Mesodermal cell (in vitro differentiated cells): Measurements from ENCODE around the gene TIMP3.

Experiments
- H3K27ac ChIP-seq: 2 replicates; pipeline ENCODE4 v1.7.0; 2013; ENCODE audit warnings: mild to moderate bottlenecking, low read depth, low read length, moderate library complexity; ENCODE audit not compliant: severe bottlenecking
- H3K36me3 ChIP-seq: 2 replicates; pipeline ENCODE4 v1.7.1; 2013; ENCODE audit warnings: mild to moderate bottlenecking, low read length, moderate library complexity; ENCODE audit not compliant: control insufficient read depth, insufficient read depth
- H3K4me1 ChIP-seq: one replicate; pipeline ENCODE4 v1.7.1; 2013; ENCODE audit warnings: mild to moderate bottlenecking, low read length; ENCODE audit not compliant: insufficient read depth, control insufficient read depth, poor library complexity, severe bottlenecking
- H3K4me3 ChIP-seq: 2 replicates; pipeline ENCODE4 v1.7.0; 2013; ENCODE audit warnings: low read length, control low read depth, mild to moderate bottlenecking; ENCODE audit not compliant: insufficient read depth, poor library complexity, severe bottlenecking; ENCODE audit errors: extremely low read depth
- H3K9me3 ChIP-seq: 2 replicates; pipeline ENCODE4 v1.7.1; 2013; ENCODE audit warnings: mild to moderate bottlenecking, low read length, moderate library complexity; ENCODE audit not compliant: control insufficient read depth
- WGBS, 2 experiments: methylation state at CpG; one replicate each; pipeline ENCODE4 v1.1.5; 2013; ENCODE audit warnings: missing lambda C conversion rate in 2 of 2; ENCODE audit not compliant: insufficient coverage in 2 of 2; 5-methylcytosine and 5-hydroxymethylcytosine counted together

Gene TIMP3

GRCh38 chr22:32846780-32847491 lies 45.4 kb downstream of the TIMP3 start:
- Histone ChIP-seq H3K4me3 (no peak overlapping the region), H3K27ac (no peak overlapping the region), H3K4me1 (peaks cover 3% of the 10 kb centered on the region), H3K36me3 (peaks cover 54% of the 10 kb centered on the region), H3K9me3 (no peaks in the 10 kb centered on the region)
- WGBS, 2 experiments = 95% methylated on average over 11 of the region's 14 CpGs

GRCh38 chr22:32848226-32848625 lies 46.7 kb downstream of the TIMP3 start:
- no peak overlapping the region for H3K4me3 ChIP-seq
- no peak overlapping the region for H3K27ac ChIP-seq
- peaks cover 55% of the 10 kb centered on the region for H3K36me3 ChIP-seq
- WGBS, 2 experiments = 40% methylated on average over 1 of the region's 1 CpG; no CpG with 5 or more reads in 1 of the 2 experiments
- H3K4me1 ChIP-seq = no peaks in the 10 kb centered on the region
- no peaks in the 10 kb centered on the region for H3K9me3 ChIP-seq

- H3K4me3 ChIP-seq = no peak overlapping the region
- H3K4me1 ChIP-seq = no peaks in the 10 kb centered on the region
- H3K36me3 ChIP-seq = peaks cover 63% of the 10 kb centered on the region
- 100% methylated on average over 1 to 3 of the region's 4 CpGs for WGBS, 2 experiments
- H3K27ac ChIP-seq = no peak overlapping the region
- H3K9me3 ChIP-seq = no peaks in the 10 kb centered on the region
Observed at GRCh38 chr22:32849501-32849900, 48.0 kb downstream of the TIMP3 start.

- WGBS, 2 experiments = 80 to 92% methylated on average over 1 to 2 of the region's 3 CpGs
- Histone ChIP-seq H3K27ac (no peak overlapping the region), H3K4me3 (no peak overlapping the region), H3K9me3 (no peaks in the 10 kb centered on the region), H3K4me1 (no peaks in the 10 kb centered on the region), H3K36me3 (peaks cover 69% of the 10 kb centered on the region)
Observed at GRCh38 chr22:32850157-32850556, 48.7 kb downstream of the TIMP3 start.

GRCh38 chr22:32850591-32851517 lies 49.3 kb downstream of the TIMP3 start:
- H3K36me3 ChIP-seq = peaks cover 71% of the 10 kb centered on the region
- no peaks in the 10 kb centered on the region for H3K9me3 ChIP-seq
- H3K4me3 ChIP-seq = no peak overlapping the region
- no peak overlapping the region for H3K27ac ChIP-seq
- H3K4me1 ChIP-seq = no peaks in the 10 kb centered on the region
- 93 to 99% methylated on average over 7 of the region's 11 CpGs for WGBS, 2 experiments

GRCh38 chr22:32852395-32853251 lies 51.1 kb downstream of the TIMP3 start:
- no peaks in the 10 kb centered on the region for H3K4me1 ChIP-seq
- WGBS, 2 experiments = 83 to 92% methylated on average over 5 to 7 of the region's 10 CpGs
- H3K9me3 ChIP-seq = no peaks in the 10 kb centered on the region
- peaks cover 73% of the 10 kb centered on the region for H3K36me3 ChIP-seq
- no peak overlapping the region for H3K27ac ChIP-seq
- no peak overlapping the region for H3K4me3 ChIP-seq

- no peak overlapping the region for H3K4me3 ChIP-seq
- WGBS, 2 experiments = 83% methylated on average over 1 of the region's 2 CpGs; no CpG with 5 or more reads in 1 of the 2 experiments
- peaks cover 77% of the 10 kb centered on the region for H3K36me3 ChIP-seq
- H3K4me1 ChIP-seq = no peaks in the 10 kb centered on the region
- no peak overlapping the region for H3K27ac ChIP-seq
- no peaks in the 10 kb centered on the region for H3K9me3 ChIP-seq
Observed at GRCh38 chr22:32853662-32854061, 52.2 kb downstream of the TIMP3 start.

- no peak overlapping the region for H3K27ac ChIP-seq
- H3K4me1 ChIP-seq = no peaks in the 10 kb centered on the region
- no peaks in the 10 kb centered on the region for H3K9me3 ChIP-seq
- 95 to 96% methylated on average over 9 to 12 of the region's 14 CpGs for WGBS, 2 experiments
- H3K4me3 ChIP-seq = no peak overlapping the region
- peaks cover 83% of the 10 kb centered on the region for H3K36me3 ChIP-seq
Observed at GRCh38 chr22:32854351-32854804, 52.9 kb downstream of the TIMP3 start.

GRCh38 chr22:32855045-32855756 lies 53.7 kb downstream of the TIMP3 start:
- no peaks in the 10 kb centered on the region for H3K9me3 ChIP-seq
- peaks cover 83% of the 10 kb centered on the region for H3K36me3 ChIP-seq

More at GRCh38 chr22:32855045-32855756, 53.7 kb downstream of the TIMP3 start:
- H3K4me3 ChIP-seq = no peak overlapping the region
- no peak overlapping the region for H3K27ac ChIP-seq
- no peaks in the 10 kb centered on the region for H3K4me1 ChIP-seq
- WGBS, 2 experiments = 100% methylated on average over 6 to 7 of the region's 8 CpGs
